Measurements from ENCODE around the gene RNF222. TPM values are rescaled to one million over a fixed set of nuclear protein-coding genes. Genes with fewer than 3 reads are reported as not detected.
"Not testable (repeated sequence)": the region's sequence is repeated elsewhere in the genome, so short reads cannot be mapped to it uniquely, and the experiment has no call there.

The RNF222 gene
- total RNA-seq, 4 donors from 2014 or later, result not detected

DNA sequence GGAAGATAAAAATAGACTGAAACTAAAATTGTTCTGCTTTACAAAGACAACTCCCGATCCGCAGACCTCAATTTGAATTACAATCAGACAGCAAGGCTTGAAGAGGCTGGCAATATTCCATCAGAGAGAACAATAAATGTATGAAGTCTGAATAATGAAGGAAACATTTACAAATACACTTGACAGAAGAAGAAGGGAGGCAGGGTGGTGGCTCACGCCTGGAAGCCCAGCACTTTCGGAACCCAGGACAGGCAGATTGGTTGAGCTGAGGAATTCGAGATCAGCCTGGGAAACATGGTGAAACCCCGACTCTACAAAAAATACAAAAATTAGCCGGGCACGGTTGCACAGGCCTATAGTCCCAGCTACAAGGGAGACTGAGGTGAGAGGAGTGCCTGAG, 43.4 kb downstream of the RNF222 start:
- Histone ChIP-seq H3K36me3 (no peaks in the 10 kb centered on the region), H3K27me3 (no peaks in the 10 kb centered on the region), H3K9me3 (no peaks in the 10 kb centered on the region), H3K4me1 (no peaks in the 10 kb centered on the region), H3K27ac (no peak overlapping the region), H3K4me3 (no peak overlapping the region)
- WGBS, 2 donors (ENCODE audit: low coverage in 1 of 2), result 32 to 71% methylated on average over 2 to 8 of the region's 8 CpGs
- in situ Hi-C loops (cut with MboI; ENCODE audit: low pct_ligation_motif_present in 1 of 4, low pct_unique_long_range_greater_than_20kb in 1 of 4, low sequenced_read_pairs in 3 of 4) (no loop called here), intact Hi-C loops (cut with DNase I; ENCODE audit: low total_unique reads) (loop anchor here (5.0 kb wide), 1 partner anchor 812 kb away; no protein-coding TSS in a partner anchor)
- TF ChIP-seq, protein P1, sequence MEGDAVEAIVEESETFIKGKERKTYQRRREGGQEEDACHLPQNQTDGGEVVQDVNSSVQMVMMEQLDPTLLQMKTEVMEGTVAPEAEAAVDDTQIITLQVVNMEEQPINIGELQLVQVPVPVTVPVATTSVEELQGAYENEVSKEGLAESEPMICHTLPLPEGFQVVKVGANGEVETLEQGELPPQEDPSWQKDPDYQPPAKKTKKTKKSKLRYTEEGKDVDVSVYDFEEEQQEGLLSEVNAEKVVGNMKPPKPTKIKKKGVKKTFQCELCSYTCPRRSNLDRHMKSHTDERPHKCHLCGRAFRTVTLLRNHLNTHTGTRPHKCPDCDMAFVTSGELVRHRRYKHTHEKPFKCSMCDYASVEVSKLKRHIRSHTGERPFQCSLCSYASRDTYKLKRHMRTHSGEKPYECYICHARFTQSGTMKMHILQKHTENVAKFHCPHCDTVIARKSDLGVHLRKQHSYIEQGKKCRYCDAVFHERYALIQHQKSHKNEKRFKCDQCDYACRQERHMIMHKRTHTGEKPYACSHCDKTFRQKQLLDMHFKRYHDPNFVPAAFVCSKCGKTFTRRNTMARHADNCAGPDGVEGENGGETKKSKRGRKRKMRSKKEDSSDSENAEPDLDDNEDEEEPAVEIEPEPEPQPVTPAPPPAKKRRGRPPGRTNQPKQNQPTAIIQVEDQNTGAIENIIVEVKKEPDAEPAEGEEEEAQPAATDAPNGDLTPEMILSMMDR (IDR thresholded peaks at IDR 0.05), result no peak
- no peak for TF ChIP-seq POLR2A (IDR thresholded peaks at IDR 0.05)
- no peak for TF ChIP-seq EP300 (IDR thresholded peaks at IDR 0.05; ENCODE audit: low read depth)
- no peak for TF ChIP-seq POLR2AphosphoS5 (IDR thresholded peaks at IDR 0.05)
- no peak for DNase-seq

GRCh38 chr17:8353736-8354135, 43.9 kb downstream of the RNF222 start:
- H3K36me3 ChIP-seq, result no peaks in the 10 kb centered on the region
- no peaks in the 10 kb centered on the region for H3K27me3 ChIP-seq
- no peak overlapping the region for H3K4me3 ChIP-seq
- intact Hi-C loops (cut with DNase I; ENCODE audit: low total_unique reads), result loop anchor here (5.0 kb wide), 1 partner anchor 811 kb away; no protein-coding TSS in a partner anchor
- 78 to 82% methylated on average over 6 to 7 of the region's 7 CpGs for WGBS, 2 donors (ENCODE audit: low coverage in 1 of 2)
- DNase-seq, result no peak
- no peak overlapping the region for H3K27ac ChIP-seq
- in situ Hi-C loops (cut with MboI; ENCODE audit: low pct_ligation_motif_present in 1 of 4, low pct_unique_long_range_greater_than_20kb in 1 of 4, low sequenced_read_pairs in 3 of 4), result no loop called here
- no peaks in the 10 kb centered on the region for H3K9me3 ChIP-seq
- no peaks in the 10 kb centered on the region for H3K4me1 ChIP-seq
- TF ChIP-seq POLR2A (IDR thresholded peaks at IDR 0.05), result no peak
- TF ChIP-seq, protein P1 (IDR thresholded peaks at IDR 0.05), result no peak
- TF ChIP-seq POLR2AphosphoS5 (IDR thresholded peaks at IDR 0.05), result no peak

GRCh38 chr17:8350339-8350738, 47.3 kb downstream of the RNF222 start:
- Histone ChIP-seq H3K4me1 (no peaks in the 10 kb centered on the region), H3K36me3 (no peaks in the 10 kb centered on the region), H3K9me3 (no peaks in the 10 kb centered on the region), H3K27ac (no peak overlapping the region), H3K4me3 (no peak overlapping the region), H3K27me3 (peaks cover 20% of the 10 kb centered on the region)
- in situ Hi-C loops (cut with MboI; ENCODE audit: low pct_ligation_motif_present in 1 of 4, low pct_unique_long_range_greater_than_20kb in 1 of 4, low sequenced_read_pairs in 3 of 4) (no loop called here), intact Hi-C loops (cut with DNase I; ENCODE audit: low total_unique reads) (loop anchor here (5.0 kb wide), 1 partner anchor 808 kb away; no protein-coding TSS in a partner anchor)
- TF ChIP-seq POLR2A (IDR thresholded peaks at IDR 0.05) (no peak), EP300 (IDR thresholded peaks at IDR 0.05; ENCODE audit: low read depth) (no peak), POLR2AphosphoS5 (IDR thresholded peaks at IDR 0.05) (no peak)
- TF ChIP-seq, protein P1 (IDR thresholded peaks at IDR 0.05), result no peak
- 81 to 82% methylated on average over 7 of the region's 7 CpGs for WGBS, 2 donors (ENCODE audit: low coverage in 1 of 2)
- no peak for DNase-seq

DNA sequence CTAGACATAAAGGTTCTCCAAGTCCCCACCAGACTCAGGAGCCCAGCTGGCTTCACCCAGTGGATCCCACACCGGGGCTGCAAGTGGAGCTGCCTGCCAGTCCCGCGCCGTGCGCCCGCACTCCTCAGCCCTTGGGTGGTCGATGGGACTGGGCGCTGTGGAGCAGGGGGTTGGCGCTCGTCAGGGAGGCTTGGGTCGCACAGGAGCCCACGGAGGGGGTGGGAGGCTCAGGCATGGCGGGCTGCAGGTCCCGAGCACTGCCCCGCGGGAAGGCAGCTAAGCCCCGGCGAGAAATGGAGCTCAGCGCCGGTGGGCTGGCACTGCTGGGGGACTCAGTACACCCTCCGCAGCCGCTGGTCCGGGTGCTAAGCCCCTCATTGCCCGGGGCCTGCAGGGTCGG, 50.6 kb downstream of the RNF222 start:
- H3K27ac ChIP-seq; H3K4me1 ChIP-seq; H3K36me3 ChIP-seq; H3K9me3 ChIP-seq; DNase-seq; intact Hi-C loops (cut with DNase I; ENCODE audit: low total_unique reads); H3K4me3 ChIP-seq; in situ Hi-C loops (cut with MboI; ENCODE audit: low pct_ligation_motif_present in 1 of 4, low pct_unique_long_range_greater_than_20kb in 1 of 4, low sequenced_read_pairs in 3 of 4): not testable (repeated sequence)
- peaks cover 20% of the 10 kb centered on the region for H3K27me3 ChIP-seq
- WGBS, 2 donors (ENCODE audit: low coverage in 1 of 2), result 77% methylated on average over 16 of the region's 25 CpGs; no CpG with 5 or more reads in 1 of the 2 donors

Data from transverse colon (tissue), 4 donors.